BJ (cell line): ENCODE results near the gene RFLNA. TPM values are rescaled to one million over a fixed set of nuclear protein-coding genes. Genes with fewer than 3 reads are reported as not detected.

Source experiments
- CTCF ChIA-PET: fragments of 350-600 bp; formaldehyde crosslinking; extraction: SDS; loops from one replicate; lab custom pipeline; 2021; ENCODE audit warnings: antibody characterized with exemption, inconsistent platforms; lab: Yijun Ruan, JAX
- POLR2A ChIA-PET: fragments of 300-600 bp; sonication (Branson Sonifier 250); formaldehyde crosslinking; extraction: SDS; loops from one replicate; lab custom pipeline; 2021; ENCODE audit warnings: antibody characterized with exemption; lab: Charles Lee
- DNase-seq: peaks from one replicate; pipeline ENCODE4 v3.0.0-alpha.2; 2011; ENCODE audit warnings: low read depth
- H3K27me3 ChIP-seq: 2 replicates; pipeline ENCODE4 v1.6.0; 2011; ENCODE audit warnings: low read length; ENCODE audit not compliant: control insufficient read depth, insufficient read depth
- H3K36me3 ChIP-seq: 2 replicates; pipeline ENCODE4 v1.5.1; 2011; ENCODE audit warnings: low read length; ENCODE audit not compliant: control insufficient read depth, insufficient read depth
- H3K4me3 ChIP-seq: 2 replicates; pipeline ENCODE4 v1.5.1; 2011; ENCODE audit warnings: low read depth, mild to moderate bottlenecking, control low read depth, low read length
- polyA plus RNA-seq: library from polyadenylated mRNA; depleted of rRNA; stranded (reverse); fragments of >200 nt; gene quantifications from 2 replicates; pipeline ENCODE4 v1.2.3, GENCODE V29; 2011
- TF ChIP-seq, protein P1 (sequence below): IDR thresholded peaks from 2 replicates; pipeline ENCODE4 v1.5.1; 2011; ENCODE audit warnings: low read depth, mild to moderate bottlenecking, control low read depth, inconsistent platforms, low read length, moderate library complexity; ENCODE audit not compliant: insufficient read depth

The RFLNA gene
- polyA plus RNA-seq, 1 experiment: not detected

DNA sequence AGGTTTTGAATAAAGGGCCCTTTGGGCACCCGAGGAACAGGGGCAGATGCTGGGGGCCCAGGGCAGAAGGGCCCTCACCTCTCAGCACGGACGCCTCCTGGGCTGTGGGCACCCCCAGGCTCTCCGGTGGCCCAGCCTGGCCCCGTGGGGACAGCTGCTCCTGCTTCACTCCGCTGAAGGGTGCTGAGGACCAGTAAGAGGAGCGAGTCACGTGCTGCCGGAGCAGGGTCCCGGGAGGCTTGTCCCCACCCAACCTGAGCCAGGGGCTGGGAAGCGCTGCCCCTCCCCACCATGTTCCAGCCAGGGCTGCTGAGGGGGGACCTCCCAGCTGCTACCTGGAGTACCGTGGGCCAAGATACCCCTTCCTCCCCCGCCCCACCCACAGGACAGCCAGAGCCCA is 59.5 kb downstream of the RFLNA start:
- H3K36me3 ChIP-seq: peaks cover 84% of the 10 kb centered on the region
- POLR2A ChIA-PET: no interaction called here
- CTCF ChIA-PET: no interaction called here
- no peak overlapping the region for H3K4me3 ChIP-seq
- no peak for DNase-seq
- no peaks in the 10 kb centered on the region for H3K27me3 ChIP-seq
- TF ChIP-seq, protein P1, sequence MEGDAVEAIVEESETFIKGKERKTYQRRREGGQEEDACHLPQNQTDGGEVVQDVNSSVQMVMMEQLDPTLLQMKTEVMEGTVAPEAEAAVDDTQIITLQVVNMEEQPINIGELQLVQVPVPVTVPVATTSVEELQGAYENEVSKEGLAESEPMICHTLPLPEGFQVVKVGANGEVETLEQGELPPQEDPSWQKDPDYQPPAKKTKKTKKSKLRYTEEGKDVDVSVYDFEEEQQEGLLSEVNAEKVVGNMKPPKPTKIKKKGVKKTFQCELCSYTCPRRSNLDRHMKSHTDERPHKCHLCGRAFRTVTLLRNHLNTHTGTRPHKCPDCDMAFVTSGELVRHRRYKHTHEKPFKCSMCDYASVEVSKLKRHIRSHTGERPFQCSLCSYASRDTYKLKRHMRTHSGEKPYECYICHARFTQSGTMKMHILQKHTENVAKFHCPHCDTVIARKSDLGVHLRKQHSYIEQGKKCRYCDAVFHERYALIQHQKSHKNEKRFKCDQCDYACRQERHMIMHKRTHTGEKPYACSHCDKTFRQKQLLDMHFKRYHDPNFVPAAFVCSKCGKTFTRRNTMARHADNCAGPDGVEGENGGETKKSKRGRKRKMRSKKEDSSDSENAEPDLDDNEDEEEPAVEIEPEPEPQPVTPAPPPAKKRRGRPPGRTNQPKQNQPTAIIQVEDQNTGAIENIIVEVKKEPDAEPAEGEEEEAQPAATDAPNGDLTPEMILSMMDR: no peak

DNA sequence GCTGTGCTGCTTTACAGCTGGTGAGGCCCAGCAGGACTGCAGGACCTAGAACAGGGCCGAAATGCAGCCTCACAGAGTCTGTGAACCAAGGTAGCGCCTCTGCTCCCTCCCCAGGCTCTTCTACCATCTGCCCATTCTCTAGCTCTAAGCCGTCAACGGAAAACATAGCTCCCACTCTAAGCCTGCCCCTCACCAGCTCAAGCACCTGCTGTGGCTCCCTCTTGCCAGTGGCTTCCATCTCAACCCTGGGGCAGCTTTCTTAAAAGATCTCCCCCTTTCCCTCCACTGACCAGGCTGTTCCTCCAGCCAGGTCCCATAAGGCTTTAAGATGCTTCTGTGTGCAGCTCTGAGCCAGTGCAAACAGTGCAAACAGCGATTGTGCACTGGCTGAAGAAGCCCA is 61.3 kb downstream of the RFLNA start:
- ChIA-PET POLR2A (no interaction called here), CTCF (no interaction called here)
- Histone ChIP-seq H3K4me3 (no peak overlapping the region), H3K36me3 (peaks cover 78% of the 10 kb centered on the region), H3K27me3 (no peaks in the 10 kb centered on the region)
- TF ChIP-seq, protein P1: no peak
- no peak for DNase-seq

DNA sequence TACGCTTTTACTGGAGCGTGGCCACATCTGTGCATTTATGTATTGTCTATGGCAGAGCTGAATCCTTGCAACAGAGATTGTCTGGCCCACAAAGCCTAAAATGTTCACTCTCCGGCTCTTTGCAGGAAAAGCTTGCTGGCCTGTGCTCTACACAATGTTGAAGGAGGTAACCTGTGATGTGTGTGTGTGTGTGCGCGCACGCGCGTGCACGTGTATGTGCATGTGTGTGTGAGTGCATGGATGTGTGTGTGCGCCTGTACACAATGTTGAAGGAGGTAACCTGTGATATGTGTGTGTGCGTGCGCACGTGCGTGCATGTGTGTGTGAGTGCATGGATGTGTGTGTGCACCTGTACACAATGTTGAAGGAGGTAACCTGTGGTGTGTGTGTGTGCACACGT is 62.7 kb downstream of the RFLNA start:
- Histone ChIP-seq H3K36me3 (peaks cover 76% of the 10 kb centered on the region), H3K4me3 (no peak overlapping the region), H3K27me3 (no peaks in the 10 kb centered on the region)
- CTCF ChIA-PET: no interaction called here
- no peak for DNase-seq
- POLR2A ChIA-PET: no interaction called here
- TF ChIP-seq, protein P1: no peak

DNA sequence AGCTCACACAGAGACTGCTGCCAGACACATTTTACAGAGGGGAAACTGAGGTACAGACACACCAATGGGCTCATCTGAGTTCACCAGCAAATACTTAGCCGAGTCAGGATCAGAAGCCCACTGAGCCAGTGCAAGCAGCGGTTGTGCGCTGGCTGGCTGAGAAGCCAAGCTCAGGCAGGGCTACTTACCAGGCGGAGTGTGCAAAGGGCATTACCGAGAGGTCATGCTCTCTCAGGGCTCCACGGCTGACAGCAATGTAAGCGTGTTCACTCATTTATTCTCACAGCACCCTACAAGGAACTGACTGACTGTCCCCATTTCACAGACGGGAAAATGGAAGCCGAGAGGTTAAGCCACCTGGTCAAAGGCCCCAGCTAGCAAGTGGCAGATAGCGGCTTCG is 63.7 kb downstream of the RFLNA start:
- CTCF ChIA-PET: no interaction called here

DNA sequence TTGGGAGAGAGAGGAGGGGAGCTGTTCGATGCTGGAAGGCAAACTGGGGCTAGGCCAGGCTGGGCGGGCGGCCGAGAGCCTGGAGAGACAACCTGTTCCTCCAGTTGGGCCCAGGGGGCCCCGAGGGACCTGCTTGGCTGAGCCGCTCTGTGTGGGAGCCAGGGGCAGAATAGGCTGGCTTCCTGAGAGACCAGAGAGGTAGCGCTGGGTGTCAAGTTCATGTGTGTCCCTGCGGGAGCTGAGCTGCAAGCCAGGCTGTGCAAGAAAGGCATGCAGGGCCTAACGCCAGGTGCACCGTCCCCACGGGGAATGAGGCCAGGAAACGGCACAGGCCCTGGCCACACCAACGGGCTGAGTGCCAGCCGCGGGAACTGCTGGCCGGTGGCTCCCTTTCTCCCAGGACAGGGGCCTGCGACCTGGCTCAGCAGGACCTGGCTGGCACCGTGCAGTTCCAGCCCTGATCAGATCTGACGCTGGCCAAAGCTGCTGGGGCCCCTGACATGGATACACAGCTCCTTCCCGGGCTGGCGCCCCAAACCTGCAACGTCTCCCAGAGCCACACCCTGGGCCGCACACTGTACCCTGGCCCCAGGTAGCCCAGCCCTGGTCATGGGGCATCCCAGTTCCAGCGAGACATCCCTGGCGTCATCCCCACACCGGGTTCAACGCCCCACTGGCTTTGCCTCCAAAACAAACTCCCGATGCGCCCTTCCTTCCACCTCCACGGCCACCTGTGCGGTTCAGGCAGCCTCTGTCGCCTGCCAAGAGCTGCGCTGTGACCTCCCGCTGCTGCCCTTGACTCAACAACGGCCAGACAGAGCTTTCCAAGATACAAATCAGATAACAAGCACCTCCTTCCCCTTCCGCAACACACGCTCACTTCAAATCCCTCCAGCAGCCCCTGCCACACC is 65.0 kb downstream of the RFLNA start:
- Histone ChIP-seq H3K36me3 (peaks cover 65% of the 10 kb centered on the region), H3K4me3 (no peak overlapping the region), H3K27me3 (no peaks in the 10 kb centered on the region)
- POLR2A ChIA-PET: no interaction called here
- DNase-seq: no peak
- CTCF ChIA-PET: no interaction called here
- TF ChIP-seq, protein P1: no peak

More for the DNA sequence above, 63.7 kb downstream of the RFLNA start:
- POLR2A ChIA-PET: no interaction called here
- TF ChIP-seq, protein P1: no peak
- Histone ChIP-seq H3K27me3 (no peaks in the 10 kb centered on the region), H3K36me3 (peaks cover 72% of the 10 kb centered on the region), H3K4me3 (no peak overlapping the region)
- no peak for DNase-seq
